ENCODE measurements around the gene JMJD1C.
A peak's percentile ranks its signal among the peaks of the same experiment; 100 is the strongest.

DNA sequence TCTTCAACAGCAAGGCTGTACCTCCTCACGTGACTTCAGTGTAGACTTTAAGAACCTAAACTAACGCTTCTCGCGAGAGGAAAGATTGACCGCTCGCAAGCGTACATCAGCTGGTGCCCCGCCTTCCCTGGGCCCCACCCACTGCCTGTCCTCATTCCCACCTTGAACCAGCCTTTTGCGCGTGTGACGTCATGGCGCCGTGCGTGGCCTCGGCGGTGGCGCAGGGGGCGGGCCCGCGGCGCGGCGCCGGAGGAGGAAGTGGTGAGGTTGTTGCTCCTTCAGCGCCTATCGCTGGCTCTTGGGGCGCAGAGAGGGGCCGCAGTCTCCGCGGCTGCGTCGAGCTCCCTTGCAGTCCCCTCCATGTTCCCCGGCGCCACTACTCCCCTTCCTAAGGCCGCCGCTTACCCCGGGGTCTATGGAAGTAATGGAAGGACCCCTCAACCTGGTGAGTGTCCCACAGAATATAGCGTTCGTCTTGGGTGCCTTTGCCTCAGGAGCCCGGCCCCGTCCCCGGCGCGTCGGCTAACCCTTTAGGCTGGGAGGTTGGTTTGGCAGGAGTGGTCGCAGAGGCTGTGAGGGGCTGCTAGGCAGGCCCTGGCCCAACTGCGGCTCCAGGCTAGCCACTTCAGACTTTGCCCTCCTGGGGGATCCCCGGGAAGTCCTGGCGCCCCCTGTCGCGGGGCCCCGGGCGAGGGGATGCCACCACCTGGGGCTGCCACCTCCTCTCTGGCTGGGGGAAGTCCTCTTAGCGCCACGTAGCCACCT is 332.5 kb downstream of the JMJD1C start, which contains the start of gene NRBF2:
- TF ChIP-seq, protein P1, sequence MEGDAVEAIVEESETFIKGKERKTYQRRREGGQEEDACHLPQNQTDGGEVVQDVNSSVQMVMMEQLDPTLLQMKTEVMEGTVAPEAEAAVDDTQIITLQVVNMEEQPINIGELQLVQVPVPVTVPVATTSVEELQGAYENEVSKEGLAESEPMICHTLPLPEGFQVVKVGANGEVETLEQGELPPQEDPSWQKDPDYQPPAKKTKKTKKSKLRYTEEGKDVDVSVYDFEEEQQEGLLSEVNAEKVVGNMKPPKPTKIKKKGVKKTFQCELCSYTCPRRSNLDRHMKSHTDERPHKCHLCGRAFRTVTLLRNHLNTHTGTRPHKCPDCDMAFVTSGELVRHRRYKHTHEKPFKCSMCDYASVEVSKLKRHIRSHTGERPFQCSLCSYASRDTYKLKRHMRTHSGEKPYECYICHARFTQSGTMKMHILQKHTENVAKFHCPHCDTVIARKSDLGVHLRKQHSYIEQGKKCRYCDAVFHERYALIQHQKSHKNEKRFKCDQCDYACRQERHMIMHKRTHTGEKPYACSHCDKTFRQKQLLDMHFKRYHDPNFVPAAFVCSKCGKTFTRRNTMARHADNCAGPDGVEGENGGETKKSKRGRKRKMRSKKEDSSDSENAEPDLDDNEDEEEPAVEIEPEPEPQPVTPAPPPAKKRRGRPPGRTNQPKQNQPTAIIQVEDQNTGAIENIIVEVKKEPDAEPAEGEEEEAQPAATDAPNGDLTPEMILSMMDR (IDR thresholded peaks at IDR 0.05) = peak in 1 of 4 experiments; percentile 14
- peak; percentile 84 to 95 for TF ChIP-seq POLR2A (IDR thresholded peaks at IDR 0.05)
